ENCODE measurements around the gene DDB1. TPM values are rescaled to one million over a fixed set of nuclear protein-coding genes. Genes with fewer than 3 reads are reported as not detected.
"Not testable (repeated sequence)": the region's sequence is repeated elsewhere in the genome, so short reads cannot be mapped to it uniquely, and the experiment has no call there.

Gene DDB1
- total and polyA plus RNA-seq, 2 of the 13 experiments (the other 11 are each of a cell fraction or from before 2014, with no cell fraction given) = 217 to 266 TPM

DNA sequence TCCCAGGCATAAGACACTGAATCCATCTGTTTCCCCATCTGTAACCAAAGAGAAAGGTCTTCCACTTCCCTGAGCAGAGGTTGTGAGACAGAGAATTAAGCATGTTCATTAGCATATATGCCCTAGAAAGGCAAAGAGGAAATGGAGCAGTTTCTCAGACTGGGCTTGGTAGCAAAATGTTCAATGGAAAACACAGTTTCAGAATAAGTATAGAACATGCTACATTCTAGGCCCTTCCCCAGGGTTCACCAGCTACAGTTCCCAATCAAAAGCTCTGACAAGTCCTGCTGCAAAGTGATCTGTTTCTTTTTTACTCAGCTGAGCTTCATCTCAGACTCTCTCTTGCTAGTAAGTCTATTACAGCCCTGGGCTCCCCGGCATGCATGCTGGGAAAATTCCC is 80.6 kb downstream of the DDB1 start:
- POLR2A ChIA-PET; H3K27ac ChIP-seq (ENCODE audit: extremely low read length, insufficient read depth, low read length); H2AFZ ChIP-seq (ENCODE audit: low read length); H3K36me3 ChIP-seq (replicated peaks in 1 of 2; ENCODE audit: control insufficient read depth in 1 of 2, insufficient read depth in 2 of 2, low read length in 2 of 2); H3K79me2 ChIP-seq (ENCODE audit: insufficient read depth, low read length); FAIRE-seq; ATAC-seq; H3K4me3 ChIP-seq (replicated peaks in 1 of 3; ENCODE audit: insufficient read depth in 1 of 3, low read depth in 2 of 3, low read length in 3 of 3); BruUV-seq (replicated peaks); DNase-seq (ENCODE audit: low spot score); H3K4me2 ChIP-seq (ENCODE audit: low read depth, low read length); H4K20me1 ChIP-seq (ENCODE audit: insufficient read depth, low read length); H3K9me3 ChIP-seq (ENCODE audit: low read length); H3K9ac ChIP-seq (ENCODE audit: insufficient read depth, low read depth, low read length); H3K4me1 ChIP-seq (ENCODE audit: insufficient read depth, low read length); CTCF ChIA-PET (ENCODE audit: low intra/inter-chr PET ratio, low total read pairs); in situ Hi-C loops (cut with HindIII; ENCODE audit: extremely low pct_ligation_motif_present, low pct_unique_long_range_greater_than_20kb); H3K27me3 ChIP-seq (ENCODE audit: control insufficient read depth in 1 of 2, insufficient read depth in 2 of 2, low read length in 2 of 2): not testable (repeated sequence)
- intact Hi-C loops (cut with micrococcal nuclease; ENCODE audit: unreplicated experiment) = loop anchor here (10.0 kb wide), 2 partner anchors 82 to 132 kb away; partner anchors contain the start of genes DDB1 and TKFC
- no CpG with 5 or more reads among the region's 1 CpG for WGBS (ENCODE audit: low lambda C conversion rate)

DNA sequence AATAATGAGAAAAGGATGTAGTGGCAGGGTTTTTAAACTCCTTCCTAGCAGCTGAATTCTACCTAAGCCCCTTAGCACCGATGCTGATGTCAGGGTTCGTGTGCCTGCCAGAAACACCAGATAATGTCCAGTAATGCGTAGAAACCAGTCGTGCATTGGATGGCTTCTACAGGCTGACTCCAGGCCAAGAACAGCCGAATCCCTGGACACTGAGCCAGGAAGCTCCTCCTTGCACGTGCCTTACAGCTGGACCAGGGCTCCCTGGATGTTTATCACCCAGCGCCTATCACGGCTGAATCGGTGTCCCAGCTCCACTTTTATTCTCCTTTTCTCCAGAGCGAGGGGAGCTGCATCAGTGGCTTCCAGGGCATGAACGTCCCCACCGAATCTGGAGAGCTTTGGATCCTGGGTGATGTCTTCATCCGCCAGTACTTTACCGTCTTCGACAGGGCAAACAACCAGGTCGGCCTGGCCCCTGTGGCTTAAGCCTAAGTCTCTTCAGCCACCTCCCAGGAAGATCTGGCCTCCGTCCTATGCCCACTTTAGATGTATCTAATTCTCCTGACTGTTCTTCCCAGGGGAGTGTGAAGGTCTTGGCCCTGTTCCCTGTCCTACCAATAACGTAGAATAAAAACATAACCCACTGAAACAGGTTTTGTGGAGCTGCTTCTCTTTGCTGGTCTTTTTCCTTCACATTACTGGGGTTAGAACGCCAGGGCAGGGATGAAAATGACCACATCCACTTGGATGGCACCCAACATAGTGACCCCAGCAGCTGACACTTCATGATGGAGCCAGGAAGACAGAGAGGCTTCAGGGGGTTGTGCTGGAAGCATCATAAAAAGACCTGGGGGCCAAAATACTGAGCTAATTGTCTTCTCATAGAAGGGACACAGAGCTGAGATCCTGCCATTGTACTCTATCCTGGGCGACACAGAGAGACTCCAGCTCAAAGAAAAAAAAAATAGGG is 81.8 kb downstream of the DDB1 start:
- H3K27ac ChIP-seq (ENCODE audit: extremely low read length, insufficient read depth, low read length); DNase-seq (ENCODE audit: low spot score); H2AFZ ChIP-seq (ENCODE audit: low read length); BruUV-seq (replicated peaks); H3K9me3 ChIP-seq (ENCODE audit: low read length); in situ Hi-C loops (cut with HindIII; ENCODE audit: extremely low pct_ligation_motif_present, low pct_unique_long_range_greater_than_20kb); ATAC-seq; FAIRE-seq; H3K9ac ChIP-seq (ENCODE audit: insufficient read depth, low read depth, low read length); CTCF ChIA-PET (ENCODE audit: low intra/inter-chr PET ratio, low total read pairs); H3K4me1 ChIP-seq (ENCODE audit: insufficient read depth, low read length); H3K27me3 ChIP-seq (ENCODE audit: control insufficient read depth in 1 of 2, insufficient read depth in 2 of 2, low read length in 2 of 2); H3K79me2 ChIP-seq (ENCODE audit: insufficient read depth, low read length); POLR2A ChIA-PET; H3K4me2 ChIP-seq (ENCODE audit: low read depth, low read length); H3K36me3 ChIP-seq (replicated peaks in 1 of 2; ENCODE audit: control insufficient read depth in 1 of 2, insufficient read depth in 2 of 2, low read length in 2 of 2); H4K20me1 ChIP-seq (ENCODE audit: insufficient read depth, low read length); H3K4me3 ChIP-seq (replicated peaks in 1 of 3; ENCODE audit: insufficient read depth in 1 of 3, low read depth in 2 of 3, low read length in 3 of 3): not testable (repeated sequence)
- 96% methylated on average over 16 of the region's 20 CpGs for WGBS (ENCODE audit: low lambda C conversion rate)
- intact Hi-C loops (cut with micrococcal nuclease; ENCODE audit: unreplicated experiment) = loop anchor here (10.0 kb wide), 2 partner anchors 84 to 134 kb away; partner anchors contain the start of genes DDB1 and TKFC

Other genes starting within 250 kb of the DDB1 start
- gene CD5, start 230.6 kb downstream of the DDB1 start, total RNA-seq (2016; rRNA removed; fragmentation: Illumina TruSeq; extraction: Trizol) = not detected in 2 replicates
- gene CD5, start 230.6 kb downstream of the DDB1 start, polyA plus RNA-seq (2011; rRNA removed) = not detected in 2 replicates
- 8.0 and 8.8 TPM in 2 replicates for gene VPS37C, start 171.7 kb downstream of the DDB1 start, total RNA-seq (2016; rRNA removed; fragmentation: Illumina TruSeq; extraction: Trizol)
- 7.5 and 8.8 TPM in 2 replicates for gene VPS37C, start 171.7 kb downstream of the DDB1 start, polyA plus RNA-seq (2011; rRNA removed)
- gene PGA3, start 129.6 kb downstream of the DDB1 start, total RNA-seq (2016; rRNA removed; fragmentation: Illumina TruSeq; extraction: Trizol) = not detected in 2 replicates
- gene PGA3, start 129.6 kb downstream of the DDB1 start, polyA plus RNA-seq (2011; rRNA removed) = not detected in 2 replicates
- gene PGA4, start 110.8 kb downstream of the DDB1 start, total RNA-seq (2016; rRNA removed; fragmentation: Illumina TruSeq; extraction: Trizol) = not detected in 2 replicates
- not detected in 2 replicates for gene PGA4, start 110.8 kb downstream of the DDB1 start, polyA plus RNA-seq (2011; rRNA removed)
- not detected in 2 replicates for gene PGA5, start 91.9 kb downstream of the DDB1 start, total RNA-seq (2016; rRNA removed; fragmentation: Illumina TruSeq; extraction: Trizol)
- not detected in 2 replicates for gene PGA5, start 91.9 kb downstream of the DDB1 start, polyA plus RNA-seq (2011; rRNA removed)
- 10.4 and 27.6 TPM in 2 replicates for gene VWCE, start 37.8 kb downstream of the DDB1 start, total RNA-seq (2016; rRNA removed; fragmentation: Illumina TruSeq; extraction: Trizol)
- 58.3 and 59.7 TPM in 2 replicates for gene VWCE, start 37.8 kb downstream of the DDB1 start, polyA plus RNA-seq (2011; rRNA removed)
- 173 and 197 TPM in 2 replicates for gene TKFC, start 123 bp upstream of the DDB1 start, total RNA-seq (2016; rRNA removed; fragmentation: Illumina TruSeq; extraction: Trizol)
- gene TKFC, start 123 bp upstream of the DDB1 start, polyA plus RNA-seq (2011; rRNA removed) = 147 and 237 TPM in 2 replicates
- 11.5 and 14.9 TPM in 2 replicates for gene CYB561A3, start 28.8 kb upstream of the DDB1 start, total RNA-seq (2016; rRNA removed; fragmentation: Illumina TruSeq; extraction: Trizol)
- gene CYB561A3, start 28.8 kb upstream of the DDB1 start, polyA plus RNA-seq (2011; rRNA removed) = 11.4 and 14.7 TPM in 2 replicates
- 29.7 and 43.5 TPM in 2 replicates for gene TMEM138, start 29.3 kb upstream of the DDB1 start, total RNA-seq (2016; rRNA removed; fragmentation: Illumina TruSeq; extraction: Trizol)
- 51.0 and 61.0 TPM in 2 replicates for gene TMEM138, start 29.3 kb upstream of the DDB1 start, polyA plus RNA-seq (2011; rRNA removed)
- 25.2 and 25.4 TPM in 2 replicates for gene TMEM216, start 59.5 kb upstream of the DDB1 start, total RNA-seq (2016; rRNA removed; fragmentation: Illumina TruSeq; extraction: Trizol)
- 53.7 and 60.1 TPM in 2 replicates for gene TMEM216, start 59.5 kb upstream of the DDB1 start, polyA plus RNA-seq (2011; rRNA removed)
- 29.4 and 34.1 TPM in 2 replicates for gene CPSF7, start 96.9 kb upstream of the DDB1 start, total RNA-seq (2016; rRNA removed; fragmentation: Illumina TruSeq; extraction: Trizol)
- 36.8 and 40.6 TPM in 2 replicates for gene CPSF7, start 96.9 kb upstream of the DDB1 start, polyA plus RNA-seq (2011; rRNA removed)
- 44.2 and 53.3 TPM in 2 replicates for gene SDHAF2, start 97.0 kb upstream of the DDB1 start, total RNA-seq (2016; rRNA removed; fragmentation: Illumina TruSeq; extraction: Trizol)
- 70.4 and 70.5 TPM in 2 replicates for gene SDHAF2, start 97.0 kb upstream of the DDB1 start, polyA plus RNA-seq (2011; rRNA removed)
- gene LRRC10B, start 175.6 kb upstream of the DDB1 start, total RNA-seq (2016; rRNA removed; fragmentation: Illumina TruSeq; extraction: Trizol) = not detected in 2 replicates
- gene LRRC10B, start 175.6 kb upstream of the DDB1 start, polyA plus RNA-seq (2011; rRNA removed) = not detected in 2 replicates
- 0.81 and 1.4 TPM in 2 replicates for gene SYT7, start 248.0 kb upstream of the DDB1 start, total RNA-seq (2016; rRNA removed; fragmentation: Illumina TruSeq; extraction: Trizol)
- gene SYT7, start 248.0 kb upstream of the DDB1 start, polyA plus RNA-seq (2011; rRNA removed) = 4.4 and 6.2 TPM in 2 replicates